HG03064 (cell line): ENCODE data around the gene FHIT.

Experiments
- ATAC-seq: cut with Tn5 transposase; IDR thresholded peaks from one replicate; pipeline ENCODE4 v1.9.1; 2021; ENCODE audit warnings: low read depth; ENCODE audit not compliant: unreplicated experiment

Gene FHIT

GRCh38 chr3:60669636-60670035 lies 581.6 kb downstream of the FHIT start:
- no peak for ATAC-seq

DNA sequence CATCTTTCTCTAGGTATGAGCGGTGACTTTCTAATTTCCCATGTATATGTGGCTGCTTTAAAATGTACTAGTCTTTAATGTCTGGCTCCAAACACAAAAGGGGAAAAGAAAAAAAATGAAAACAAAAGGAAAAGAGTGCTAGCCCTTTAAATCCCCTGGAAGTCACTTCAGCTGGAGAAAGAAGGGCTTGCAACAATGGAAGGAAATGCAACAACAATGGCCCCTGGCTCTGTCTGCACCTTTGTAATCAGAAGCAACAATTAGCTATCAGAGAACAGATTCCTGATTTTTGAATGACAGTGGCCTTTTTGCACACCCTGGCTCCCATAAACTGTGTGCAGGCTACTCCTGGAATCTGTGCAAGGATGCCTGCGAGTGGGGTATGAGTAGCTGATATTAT lies 591.2 kb downstream of the FHIT start:
- no peak for ATAC-seq

DNA sequence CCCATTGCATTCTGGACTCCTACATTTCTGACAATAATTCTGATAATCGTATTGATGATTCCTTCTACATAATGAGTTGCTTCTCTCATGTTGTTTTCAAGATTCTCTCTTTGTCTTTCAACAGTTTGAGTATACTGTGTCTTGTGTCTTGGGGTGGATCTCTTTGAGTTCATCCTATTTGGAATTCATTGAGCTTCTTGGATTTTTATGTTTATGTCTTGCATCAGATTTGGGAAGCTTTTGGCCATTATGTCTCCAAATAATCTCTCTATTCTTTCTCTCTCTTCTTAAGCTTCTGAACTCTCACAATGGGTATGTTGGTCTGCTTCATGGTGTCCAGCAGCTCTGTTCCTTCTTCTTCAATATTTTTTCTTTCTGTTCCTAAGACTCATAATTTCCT lies 592.2 kb downstream of the FHIT start:
- no peak for ATAC-seq

DNA sequence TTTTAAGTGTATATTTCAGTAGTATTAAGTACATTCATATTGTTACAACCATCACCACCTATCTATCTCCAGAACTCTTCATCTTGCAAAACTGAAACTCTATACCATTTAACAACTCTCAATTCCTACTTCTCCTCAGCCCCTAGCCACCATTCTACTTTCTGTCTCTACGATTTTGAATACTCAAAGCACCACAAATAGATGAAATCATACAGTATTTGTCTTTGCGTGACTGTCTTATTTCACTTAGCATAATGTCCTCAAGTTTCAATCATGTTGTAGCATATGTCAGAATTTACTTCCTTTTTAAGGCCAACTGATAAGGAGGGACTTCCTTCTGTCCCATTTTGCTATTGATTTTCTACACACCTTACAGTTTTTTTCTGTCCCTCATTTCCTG lies 593.3 kb downstream of the FHIT start:
- peak; percentile 83 for ATAC-seq

DNA sequence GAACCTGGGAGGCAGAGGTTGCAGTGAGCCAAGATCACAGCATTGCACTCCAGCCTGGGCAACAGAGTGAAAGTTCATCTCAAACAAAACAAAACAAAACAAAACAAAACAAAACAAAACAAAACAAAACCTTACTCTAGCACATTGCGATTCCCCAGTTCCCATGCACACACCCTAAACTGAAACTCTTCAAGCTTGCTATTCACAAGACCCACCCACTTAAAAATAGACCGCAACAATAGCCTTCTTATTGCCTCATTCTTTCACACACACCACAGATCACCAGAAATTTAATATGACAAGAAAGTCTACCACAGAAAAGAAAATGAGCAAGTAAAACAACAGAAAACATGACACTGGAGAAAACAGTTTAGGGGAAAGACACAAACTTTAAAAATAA lies 598.4 kb downstream of the FHIT start:
- ATAC-seq, result no peak

- no peak for ATAC-seq
Measured at GRCh38 chr3:60651799-60652198, 599.5 kb downstream of the FHIT start.

- ATAC-seq, result no peak
Measured at GRCh38 chr3:60650171-60650570, 601.1 kb downstream of the FHIT start.

- ATAC-seq, result no peak
Measured at GRCh38 chr3:60645801-60646200, 605.5 kb downstream of the FHIT start.

GRCh38 chr3:60643831-60644230 lies 607.4 kb downstream of the FHIT start:
- ATAC-seq, result no peak

DNA sequence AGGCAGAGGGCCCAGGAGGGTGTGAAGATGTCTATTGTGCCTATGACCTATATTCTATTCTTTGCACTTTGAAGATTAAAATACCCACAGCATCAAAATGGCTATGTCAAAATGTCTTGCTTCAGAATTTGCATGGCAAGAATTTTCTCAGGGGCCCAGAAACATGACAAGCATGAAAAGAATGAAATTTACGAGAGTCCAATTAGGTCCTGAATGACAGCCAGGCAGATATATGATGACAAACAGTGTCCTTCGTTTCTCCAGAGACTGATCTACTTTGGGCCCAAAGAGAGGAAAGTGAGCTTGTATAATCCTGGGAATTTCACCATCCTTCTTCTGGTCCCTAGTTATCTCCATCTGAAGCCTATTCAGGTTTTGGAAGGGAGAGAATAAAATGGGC lies 609.9 kb downstream of the FHIT start:
- no peak for ATAC-seq

- ATAC-seq, result no peak
Measured at GRCh38 chr3:60636846-60637245, 614.4 kb downstream of the FHIT start.

DNA sequence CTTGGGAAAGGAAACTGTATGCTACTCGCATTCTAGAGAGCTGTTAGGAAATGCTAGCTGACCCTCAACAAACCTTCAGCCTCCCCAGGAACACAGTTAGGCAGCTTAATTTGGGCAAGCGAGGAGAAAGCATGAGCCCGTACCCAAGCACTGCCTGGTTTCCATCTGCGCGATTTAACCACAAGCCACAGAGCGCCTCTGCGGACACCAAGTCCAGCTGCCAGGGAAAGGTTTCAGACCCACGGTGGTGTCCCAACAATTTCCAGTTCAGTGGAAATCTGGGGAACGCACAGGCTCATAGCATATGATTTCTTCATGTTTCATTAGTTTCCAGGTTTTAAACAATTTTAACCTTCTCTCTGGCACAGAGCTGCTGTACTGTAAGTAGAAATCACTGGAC lies 617.6 kb downstream of the FHIT start:
- ATAC-seq, result no peak

GRCh38 chr3:60631509-60631908 lies 619.7 kb downstream of the FHIT start:
- ATAC-seq, result no peak

DNA sequence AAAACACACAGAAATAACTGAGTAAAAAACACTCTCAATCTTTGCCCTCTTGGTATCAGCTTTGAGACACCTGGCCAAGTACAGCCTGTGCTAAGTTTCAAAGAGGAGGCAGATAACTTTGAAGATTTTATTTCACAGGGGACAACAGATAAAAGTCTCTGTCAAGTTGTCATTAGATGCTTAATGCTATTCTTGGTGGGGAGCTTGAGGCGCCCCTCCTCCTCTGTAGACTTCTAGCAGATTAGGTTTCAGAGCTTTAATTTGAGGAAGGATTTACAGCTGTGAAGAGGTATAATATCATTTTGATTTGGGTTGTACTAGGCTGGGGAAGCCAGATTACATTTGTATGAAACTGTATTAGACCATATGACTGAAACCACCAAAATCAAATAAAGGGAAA lies 620.3 kb downstream of the FHIT start:
- no peak for ATAC-seq

GRCh38 chr3:60629816-60630215 lies 621.4 kb downstream of the FHIT start:
- ATAC-seq, result no peak

DNA sequence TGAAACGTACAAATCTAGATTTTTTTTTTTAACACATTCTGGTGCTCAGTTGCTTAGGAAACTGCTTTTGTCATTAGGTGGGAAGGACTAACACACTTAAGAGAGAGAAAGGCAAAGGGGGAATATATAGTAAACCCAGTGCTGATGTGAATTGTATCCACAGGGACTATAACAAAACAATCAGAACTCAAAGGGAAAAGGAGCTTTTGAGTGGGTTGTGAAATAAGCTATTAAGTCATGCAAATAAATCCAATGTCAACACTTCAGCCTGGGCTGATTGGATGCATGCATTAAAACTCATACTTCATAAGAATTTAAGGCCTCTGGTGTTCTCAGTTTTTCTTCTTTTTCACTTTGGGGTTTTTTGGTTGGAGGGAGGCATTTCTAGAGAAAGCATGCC lies 628.9 kb downstream of the FHIT start:
- no peak for ATAC-seq

DNA sequence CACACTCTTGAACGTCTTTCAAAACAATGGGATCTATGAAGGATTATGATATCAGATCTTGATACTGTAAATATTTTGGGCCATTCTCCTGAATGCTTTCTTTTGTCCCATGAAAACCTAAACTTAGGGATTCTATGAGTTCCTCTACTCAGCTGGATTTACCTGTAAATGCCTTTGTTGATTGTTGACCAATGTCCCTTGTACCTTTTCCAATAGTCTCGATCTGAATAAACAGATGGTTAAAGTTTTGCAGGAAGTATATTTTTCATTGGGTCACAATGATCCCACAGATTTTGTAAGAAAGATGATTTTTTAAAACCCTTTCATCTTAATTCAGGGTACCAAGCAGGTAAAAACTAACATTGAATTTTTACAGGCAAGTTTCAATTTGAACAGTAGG lies 634.1 kb downstream of the FHIT start:
- ATAC-seq, result no peak

- no peak for ATAC-seq
Measured at GRCh38 chr3:60613769-60614303, 637.4 kb downstream of the FHIT start.

DNA sequence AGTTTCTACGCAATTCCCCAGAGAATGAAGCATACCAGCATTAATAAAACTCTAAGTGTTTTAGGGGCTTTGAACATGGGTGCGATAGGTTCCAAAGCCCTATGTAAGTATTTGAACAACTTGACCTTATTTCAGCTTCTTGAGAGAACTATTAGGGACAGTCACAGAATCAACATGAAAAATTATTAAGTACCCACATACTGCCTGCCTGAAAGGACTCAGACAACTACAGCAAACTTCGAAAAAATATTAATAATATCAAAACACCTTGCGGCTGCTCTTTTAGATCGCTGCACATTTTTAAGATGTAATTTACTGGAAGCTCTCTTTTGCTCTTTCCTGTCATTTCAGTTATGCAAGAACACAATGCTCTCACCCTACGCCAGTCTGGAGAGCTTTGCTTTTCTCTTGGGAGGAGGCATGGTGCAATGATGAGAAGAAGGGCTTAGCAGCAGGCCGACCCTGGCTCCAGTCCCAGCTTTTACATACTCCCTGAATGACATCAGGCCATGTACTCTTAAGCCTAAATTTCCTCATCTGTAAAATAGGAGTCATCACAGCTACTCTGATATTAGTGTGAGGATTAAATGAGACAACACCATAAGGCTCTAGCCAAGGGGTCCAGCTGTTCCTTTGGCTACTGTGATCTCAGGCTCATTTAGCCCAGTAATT lies 640.7 kb downstream of the FHIT start:
- ATAC-seq, result no peak

GRCh38 chr3:60609446-60609845 lies 641.8 kb downstream of the FHIT start:
- ATAC-seq, result no peak

DNA sequence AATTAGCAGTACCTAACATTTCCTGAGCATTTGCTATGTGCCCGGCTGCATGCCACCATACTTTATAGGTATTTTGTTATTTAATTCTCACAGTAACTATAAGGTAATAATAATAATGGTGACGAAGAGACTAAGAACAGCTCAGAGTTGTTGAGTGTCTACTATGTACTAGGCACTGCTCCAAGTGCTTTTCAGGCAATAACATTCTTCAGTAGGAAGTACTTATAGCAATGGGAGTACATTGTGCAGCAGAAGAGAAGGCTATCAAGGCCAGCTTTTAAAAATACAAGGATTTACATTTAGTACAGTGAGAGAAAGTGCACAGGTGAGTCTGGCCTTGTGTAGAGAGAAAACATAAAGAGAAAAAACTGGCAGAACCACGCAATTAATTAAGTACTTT lies 647.4 kb downstream of the FHIT start:
- ATAC-seq, result no peak

GRCh38 chr3:60600848-60601247 lies 650.4 kb downstream of the FHIT start:
- ATAC-seq, result no peak

DNA sequence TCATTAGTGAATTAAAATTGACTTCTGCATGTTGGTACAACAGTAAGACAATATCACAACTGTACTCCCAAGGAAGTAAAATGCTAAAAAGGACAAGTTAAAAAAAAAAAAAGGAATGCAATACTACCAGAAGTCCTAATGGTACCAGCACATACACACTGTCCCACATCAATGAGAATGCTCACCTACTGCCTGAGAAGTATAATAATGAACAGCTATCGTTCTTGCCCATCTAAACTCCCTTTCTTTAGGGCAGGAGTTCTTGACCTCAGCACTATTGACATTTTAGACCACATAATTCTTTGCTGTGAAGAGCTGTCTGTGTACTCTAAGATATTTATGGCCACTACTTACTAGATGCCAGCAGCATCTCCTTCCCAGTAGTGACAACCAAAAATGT lies 651.7 kb downstream of the FHIT start:
- ATAC-seq, result no peak
